Subcutaneous preadipocyte (primary cell): Measurements from ENCODE around the gene FHIP2A. TPM values are rescaled to one million over a fixed set of nuclear protein-coding genes. Genes with fewer than 3 reads are reported as not detected.

ENCODE experiments used
- total RNA-seq: library from RNA; depleted of rRNA; stranded (reverse); fragments of >200 nt; gene quantifications from 2 replicates; pipeline ENCODE4 v1.2.3, GENCODE V29; 2012

The FHIP2A gene, protein sequence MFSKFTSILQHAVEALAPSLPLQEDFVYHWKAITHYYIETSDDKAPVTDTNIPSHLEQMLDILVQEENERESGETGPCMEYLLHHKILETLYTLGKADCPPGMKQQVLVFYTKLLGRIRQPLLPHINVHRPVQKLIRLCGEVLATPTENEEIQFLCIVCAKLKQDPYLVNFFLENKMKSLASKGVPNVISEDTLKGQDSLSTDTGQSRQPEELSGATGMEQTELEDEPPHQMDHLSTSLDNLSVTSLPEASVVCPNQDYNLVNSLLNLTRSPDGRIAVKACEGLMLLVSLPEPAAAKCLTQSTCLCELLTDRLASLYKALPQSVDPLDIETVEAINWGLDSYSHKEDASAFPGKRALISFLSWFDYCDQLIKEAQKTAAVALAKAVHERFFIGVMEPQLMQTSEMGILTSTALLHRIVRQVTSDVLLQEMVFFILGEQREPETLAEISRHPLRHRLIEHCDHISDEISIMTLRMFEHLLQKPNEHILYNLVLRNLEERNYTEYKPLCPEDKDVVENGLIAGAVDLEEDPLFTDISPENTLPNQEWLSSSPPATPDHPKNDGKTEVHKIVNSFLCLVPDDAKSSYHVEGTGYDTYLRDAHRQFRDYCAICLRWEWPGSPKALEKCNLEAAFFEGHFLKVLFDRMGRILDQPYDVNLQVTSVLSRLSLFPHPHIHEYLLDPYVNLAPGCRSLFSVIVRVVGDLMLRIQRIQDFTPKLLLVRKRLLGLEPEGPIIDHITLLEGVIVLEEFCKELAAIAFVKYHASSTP
- 18.8 and 19.1 TPM in 2 replicates for total RNA-seq

DNA sequence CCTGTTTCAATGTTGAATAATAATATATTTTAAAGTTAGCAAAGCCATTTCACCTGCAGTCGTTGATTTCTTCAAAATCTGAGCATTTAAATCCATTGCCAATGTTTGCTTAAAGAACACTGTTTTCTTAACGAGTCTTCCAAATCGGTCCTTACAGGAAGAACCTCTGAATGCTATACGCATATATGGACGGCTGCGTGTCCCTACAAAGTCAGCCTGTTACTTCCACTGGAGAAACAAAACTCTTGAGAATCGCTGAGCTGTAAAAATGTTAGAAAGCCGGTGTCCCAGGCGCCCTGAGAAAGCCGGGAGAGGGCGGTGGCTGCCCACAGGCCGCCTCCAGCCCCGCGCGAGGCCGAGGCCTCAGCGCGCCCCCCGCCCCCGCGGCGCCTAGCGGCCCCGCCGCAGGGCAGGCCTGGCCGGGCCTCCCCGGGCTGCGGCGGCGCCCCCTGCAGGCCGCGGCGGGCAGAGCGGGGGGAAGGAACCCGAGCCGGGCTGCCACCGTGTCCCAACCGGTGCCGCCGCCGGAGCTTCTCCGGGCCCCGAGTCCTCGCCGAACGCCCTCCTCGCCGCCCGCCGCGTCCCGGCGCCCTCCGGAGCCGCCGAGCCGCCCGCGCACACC is at the start of gene FHIP2A:
FHIP2A (plus strand) TSS at position 488 of the 622 bp plus-strand sequence. CDS start 299 bp downstream, outside the sequence.

Other genes with a start within 250 kb of the FHIP2A start
- 3.9 and 10.3 TPM in 2 replicates for gene ABLIM1, start 163.5 kb upstream of the FHIP2A start, total RNA-seq
- 16.5 and 22.1 TPM in 2 replicates for gene TRUB1, start 116.4 kb downstream of the FHIP2A start, total RNA-seq